Stimulated activated naive CD8-positive, alpha-beta T cell treated with anti-CD3 and anti-CD28 coated beads, Interleukin-15, Interleukin-2, amounts not matched to agents 100 U/mL and 50 U/mL, for 24 hours (primary cell): ENCODE results near the gene BCAS1.

ENCODE experiments used
- ATAC-seq: fragments of 150-1000 bp; cut with Tn5 transposase; one replicate; pipeline ENCODE4 v1.10.0; 2021
- DNase-seq: peaks from one replicate; pipeline ENCODE4 v3.0.0; 2021

The BCAS1 gene

DNA sequence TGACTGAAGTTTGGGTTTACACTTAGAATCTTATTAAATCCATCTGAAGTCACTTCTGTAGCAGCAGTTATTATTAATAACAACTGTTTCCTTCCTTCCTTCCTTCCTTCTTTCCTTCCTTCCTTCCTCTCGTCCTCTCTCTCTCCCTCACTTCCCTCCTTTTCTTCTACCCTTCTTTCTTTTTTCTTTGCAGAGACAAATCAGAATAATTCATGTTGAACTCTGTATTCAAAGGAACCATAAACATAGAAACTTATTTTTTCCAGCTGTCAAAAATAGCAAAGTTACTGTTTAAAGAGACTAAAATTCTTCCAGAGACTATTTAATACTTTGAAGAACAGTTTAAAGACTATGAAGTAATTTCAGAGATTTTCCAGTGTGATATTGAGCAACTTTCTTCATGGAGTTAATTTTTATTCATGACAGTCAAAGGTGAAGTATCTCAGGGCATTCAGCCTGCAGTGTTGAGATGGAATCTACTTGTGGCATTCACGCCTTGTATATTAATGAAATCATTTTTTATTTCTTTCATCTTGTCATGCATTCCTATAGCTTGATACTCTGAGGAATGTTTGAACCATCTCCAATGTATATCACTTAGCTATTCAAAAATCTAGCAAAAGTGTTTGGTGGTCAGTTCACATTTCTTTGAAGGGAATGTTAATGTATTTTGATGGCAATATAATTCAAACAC lies 109.7 kb downstream of the BCAS1 start:
- DNase-seq: no peak
- no peak for ATAC-seq

GRCh38 chr20:53959911-53960578 lies 110.3 kb downstream of the BCAS1 start:
- DNase-seq (no peak), ATAC-seq (no peak)

DNA sequence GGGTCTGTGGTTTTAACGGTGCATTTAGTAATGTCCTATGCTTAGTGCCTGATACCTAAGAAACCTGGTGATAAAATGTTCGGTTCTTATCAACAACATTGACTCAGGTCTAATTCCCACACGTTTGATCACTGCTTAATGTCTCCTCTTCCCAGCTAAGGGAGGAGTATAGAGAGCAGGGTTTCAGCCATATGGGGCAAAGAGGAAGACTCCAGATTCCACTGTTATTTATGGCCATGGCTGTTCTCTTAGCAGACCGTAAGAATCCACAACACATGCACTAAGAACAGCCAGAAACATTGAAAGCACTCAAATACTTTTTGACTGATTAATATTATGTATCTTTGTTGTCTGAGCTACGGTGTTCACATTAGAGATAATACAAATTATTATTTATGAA lies 112.1 kb downstream of the BCAS1 start:
- no peak for DNase-seq
- ATAC-seq: no peak

DNA sequence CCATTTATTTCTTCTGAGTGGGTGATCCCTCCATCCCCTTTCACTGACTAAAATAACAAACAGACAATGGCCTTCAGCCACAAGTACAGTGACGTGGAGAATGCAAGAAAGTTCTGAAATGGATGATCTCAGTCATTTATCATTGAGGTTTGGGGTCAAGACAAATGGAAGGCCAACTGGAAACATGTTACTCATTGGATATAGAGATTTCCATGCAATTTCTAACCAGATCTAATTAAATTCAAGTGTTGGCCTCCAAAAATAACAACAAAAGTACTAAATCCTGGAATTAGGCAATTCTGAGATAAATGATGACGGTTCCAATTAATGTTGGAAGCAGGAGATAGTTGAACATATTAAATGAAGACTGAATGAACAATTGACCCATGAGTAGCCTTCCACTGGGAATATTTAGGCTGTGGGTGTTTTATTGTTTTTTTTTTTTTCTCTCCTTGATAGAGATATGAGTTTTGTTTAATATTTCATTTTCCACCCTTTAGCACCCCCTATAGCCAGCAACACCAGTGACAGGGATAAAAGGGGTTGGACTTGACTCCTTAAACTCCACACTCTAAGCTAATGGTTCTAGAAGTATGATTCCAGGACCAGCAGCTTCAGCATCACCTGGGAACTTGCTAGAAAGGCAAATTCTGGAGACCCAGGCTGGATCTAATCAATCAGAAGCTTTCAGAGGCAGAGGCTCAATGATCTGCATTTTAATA lies 112.8 kb downstream of the BCAS1 start:
- ATAC-seq (no peak), DNase-seq (no peak)

GRCh38 chr20:53956013-53956715 lies 114.2 kb downstream of the BCAS1 start:
- no peak for DNase-seq
- no peak for ATAC-seq

GRCh38 chr20:53954723-53955658 lies 115.4 kb downstream of the BCAS1 start:
- no peak for DNase-seq
- no peak for ATAC-seq

DNA sequence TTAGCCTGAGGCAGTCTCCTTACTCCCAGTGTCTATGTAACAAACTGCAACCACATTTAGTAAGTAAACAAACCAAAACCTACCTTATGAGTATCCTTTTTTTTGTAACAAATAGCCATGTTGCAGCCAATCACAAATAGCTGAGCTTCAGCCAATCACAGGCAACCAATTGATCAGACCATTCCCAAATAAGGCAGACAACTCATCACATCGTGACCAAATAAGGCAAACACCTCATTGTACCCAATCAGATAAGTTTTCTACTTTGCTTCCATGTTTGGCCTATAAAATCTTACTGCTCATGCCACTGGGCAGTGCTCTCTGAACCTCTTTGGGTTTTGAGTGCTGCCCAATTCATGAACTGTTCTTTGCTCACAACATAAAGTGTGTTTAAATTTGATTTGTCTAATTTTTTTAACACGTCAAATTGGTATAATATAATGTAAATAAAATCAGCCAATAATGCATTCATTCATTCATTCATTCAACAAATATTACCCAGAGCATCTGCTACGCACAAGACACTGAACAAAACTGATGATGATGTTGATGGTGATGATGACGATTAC lies 117.8 kb downstream of the BCAS1 start:
- no peak for DNase-seq
- no peak for ATAC-seq

- ATAC-seq: no peak
Observed at GRCh38 chr20:53950578-53950977, 119.8 kb downstream of the BCAS1 start.

DNA sequence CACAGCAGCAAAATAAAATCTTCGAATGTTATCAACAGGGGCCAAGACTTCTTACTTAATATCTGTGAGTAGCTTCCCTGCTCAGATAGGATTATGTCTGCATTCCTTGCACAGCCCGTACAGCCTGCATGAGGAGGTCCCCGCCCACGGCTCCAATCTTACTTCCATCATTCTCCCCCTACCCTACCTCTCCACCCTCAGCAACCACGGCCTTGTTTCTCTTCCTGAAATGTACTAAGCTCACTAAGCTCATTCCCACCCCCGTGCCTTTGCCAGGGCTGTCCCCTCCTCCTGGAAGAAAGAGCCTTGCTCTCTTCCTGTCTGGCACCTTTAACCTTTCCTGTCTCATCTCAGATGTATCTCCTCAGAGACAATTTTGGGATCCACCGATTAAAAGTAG lies 120.4 kb downstream of the BCAS1 start:
- ATAC-seq (no peak), DNase-seq (no peak)

More at GRCh38 chr20:53950578-53950977, 119.8 kb downstream of the BCAS1 start:
- DNase-seq: no peak

DNA sequence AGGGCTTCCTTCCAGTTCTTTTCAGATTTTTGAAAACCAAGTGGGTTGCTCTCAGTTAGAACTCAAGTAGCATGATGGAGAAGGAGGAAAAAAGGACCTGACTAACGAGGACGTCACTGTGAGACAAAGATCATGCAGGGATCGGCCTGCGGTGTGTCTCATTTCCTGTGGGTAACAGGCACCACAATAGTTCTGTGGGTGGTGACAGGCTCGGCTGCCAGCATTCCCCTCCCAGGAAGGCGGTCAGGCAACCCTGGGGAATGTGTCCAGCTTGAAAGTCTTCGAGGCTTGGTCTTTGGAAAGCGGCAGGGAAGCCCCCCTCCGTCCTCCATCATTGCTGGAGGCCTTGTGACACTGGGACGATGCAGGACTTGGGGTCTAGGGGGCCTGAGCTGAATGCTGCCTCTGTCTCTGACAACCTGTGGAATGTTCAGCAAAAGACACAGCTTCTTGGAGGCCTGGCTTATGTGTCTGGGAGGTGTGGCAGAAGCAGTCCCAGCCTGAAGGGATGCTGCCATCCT lies 121.0 kb downstream of the BCAS1 start:
- DNase-seq (peak; percentile 78), ATAC-seq (peak; percentile 91)

- ATAC-seq (peak; percentile 48), DNase-seq (peak; percentile 41)
Observed at GRCh38 chr20:53948383-53949318, 121.7 kb downstream of the BCAS1 start.

DNA sequence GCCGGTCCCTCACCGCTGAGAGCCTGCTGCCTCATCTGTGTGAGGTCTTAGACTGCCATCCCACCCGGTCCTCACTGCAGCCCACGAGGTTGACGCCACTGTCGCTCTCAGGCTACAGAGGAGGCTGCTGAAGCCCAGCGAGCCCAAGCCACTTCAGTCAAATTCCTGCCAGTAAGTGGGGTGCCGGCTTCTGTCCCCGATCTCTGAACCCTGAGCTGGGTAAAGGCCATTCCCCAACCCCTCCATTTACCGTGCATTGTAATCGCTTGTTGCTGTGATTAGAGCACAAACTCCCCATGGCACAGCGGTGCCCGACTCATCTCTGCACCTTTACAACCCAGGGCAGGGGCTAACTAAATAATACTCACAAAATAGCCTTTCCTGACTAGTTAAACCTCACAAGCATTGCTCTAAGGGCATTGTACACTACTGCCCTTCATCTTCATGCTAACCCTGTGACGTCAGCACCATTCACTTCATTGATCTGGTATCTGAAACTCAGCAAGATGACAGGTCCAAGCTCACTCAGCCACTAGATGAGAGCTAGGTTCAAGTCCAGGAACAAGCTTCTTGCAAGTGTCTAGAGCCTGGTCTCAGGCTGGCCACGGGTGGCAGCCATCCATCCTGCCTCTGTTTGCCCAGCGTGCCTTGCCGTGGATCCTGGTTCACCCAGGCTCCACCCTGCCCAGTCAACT lies 122.7 kb downstream of the BCAS1 start:
- ATAC-seq (no peak), DNase-seq (no peak)

GRCh38 chr20:53946106-53946505 lies 124.3 kb downstream of the BCAS1 start:
- no peak for DNase-seq
- no peak for ATAC-seq

GRCh38 chr20:53945478-53945877 lies 124.9 kb downstream of the BCAS1 start:
- no peak for ATAC-seq
- DNase-seq: no peak

GRCh38 chr20:53944796-53945195 lies 125.6 kb downstream of the BCAS1 start:
- DNase-seq: no peak

GRCh38 chr20:53943522-53944291 lies 126.7 kb downstream of the BCAS1 start:
- DNase-seq (peak; percentile 44), ATAC-seq (no peak)

More at GRCh38 chr20:53944796-53945195, 125.6 kb downstream of the BCAS1 start:
- ATAC-seq: no peak

GRCh38 chr20:53942973-53943372 lies 127.4 kb downstream of the BCAS1 start:
- no peak for DNase-seq
- no peak for ATAC-seq

DNA sequence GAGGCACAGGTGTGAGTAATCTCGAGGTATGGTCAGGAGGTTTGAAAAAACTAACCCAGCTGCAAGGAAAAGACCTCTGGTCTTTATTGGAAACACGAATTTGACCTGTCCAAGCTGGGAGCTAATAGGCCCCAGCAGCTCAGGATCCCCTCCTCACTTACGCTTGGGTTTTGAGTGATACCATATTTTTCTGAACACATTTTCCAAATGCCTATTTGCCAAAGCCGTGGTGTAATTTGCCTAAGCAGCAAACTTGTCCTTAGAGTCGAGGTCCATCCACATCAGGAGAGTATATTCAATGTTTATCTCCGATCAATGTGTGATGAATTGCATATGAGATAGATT lies 128.0 kb downstream of the BCAS1 start:
- ATAC-seq: no peak
- no peak for DNase-seq
